Testis (tissue), 3 donors: ENCODE measurements around the gene DDC. TPM values are rescaled to one million over a fixed set of nuclear protein-coding genes. Genes with fewer than 3 reads are reported as not detected.
A peak's percentile ranks its signal among the peaks of the same experiment; 100 is the strongest.

Source experiments
- DNase-seq: peaks from one replicate; pipeline ENCODE4 v3.0.0-alpha.2; 2019
- H3K27ac ChIP-seq, 2 donors: fragments of 200-600 bp; sonication (generic); one replicate each; pipeline ENCODE4 v1.5.1; 2019
- H3K27me3 ChIP-seq: fragments of 200-600 bp; sonication (generic); one replicate; pipeline ENCODE4 v1.5.1; 2019
- H3K36me3 ChIP-seq: fragments of 200-600 bp; sonication (generic); one replicate; pipeline ENCODE4 v1.5.1; 2017; ENCODE audit warnings: low read depth; ENCODE audit errors: missing control alignments
- H3K4me1 ChIP-seq: fragments of 200-600 bp; sonication (generic); one replicate; pipeline ENCODE4 v1.5.1; 2019
- H3K4me3 ChIP-seq, 2 donors: fragments of 200-600 bp; sonication (generic); one replicate each; pipeline ENCODE4 v1.5.1; 2017 to 2019
- H3K9me3 ChIP-seq: fragments of 200-600 bp; sonication (generic); one replicate; pipeline ENCODE4 v1.5.1; 2017
- POLR2A ChIP-seq: fragments of 450-650 bp; IDR thresholded peaks from one replicate; pipeline ENCODE4 v1.6.1; 2017; ENCODE audit warnings: antibody characterized with exemption, mild to moderate bottlenecking, moderate library complexity
- WGBS, 2 donors: methylation state at CpG; one replicate each; pipeline ENCODE4 v1.1.5; 2018; 5-methylcytosine and 5-hydroxymethylcytosine counted together
- intact Hi-C: fragments of 100-400 bp; cut with DNase I; formaldehyde crosslinking; loops from one replicate; pipeline ENCODE4 v1.15.1; 2023; ENCODE audit warnings: low total_unique reads
- polyA plus RNA-seq: library from polyadenylated mRNA; stranded (reverse); fragments of 350-450 nt; fragmentation: Illumina TruSeq; extraction: RNeasy Lipid Tissue Mini Kit (QIAGEN cat#74804); gene quantifications from one replicate; pipeline ENCODE4 v1.2.3, GENCODE V29; 2014; ENCODE audit warnings: low read depth, low replicate concordance; ENCODE audit not compliant: insufficient read depth
- total RNA-seq, 2 donors: library from RNA; depleted of rRNA; stranded (reverse); fragments of >200 nt; gene quantifications; one replicate each; pipeline ENCODE4 v1.2.3, GENCODE V29; 2016
- TF ChIP-seq, protein P1 (sequence below), 3 experiments: fragments of 450-650 bp in 2 of 3; fragments of 200-600 bp in 1 of 3; sonication (generic) in 1 of 3; IDR thresholded peaks; one replicate each; pipeline ENCODE4 v1.5.1; 2016 to 2019; ENCODE audit warnings: antibody characterized with exemption in 3 of 3, mild to moderate bottlenecking in 2 of 3, moderate library complexity in 1 of 3

The DDC gene
- total and polyA plus RNA-seq, 3 donors from 2014 or later = 1.2 to 4.1 (median 3.3) TPM

DNA sequence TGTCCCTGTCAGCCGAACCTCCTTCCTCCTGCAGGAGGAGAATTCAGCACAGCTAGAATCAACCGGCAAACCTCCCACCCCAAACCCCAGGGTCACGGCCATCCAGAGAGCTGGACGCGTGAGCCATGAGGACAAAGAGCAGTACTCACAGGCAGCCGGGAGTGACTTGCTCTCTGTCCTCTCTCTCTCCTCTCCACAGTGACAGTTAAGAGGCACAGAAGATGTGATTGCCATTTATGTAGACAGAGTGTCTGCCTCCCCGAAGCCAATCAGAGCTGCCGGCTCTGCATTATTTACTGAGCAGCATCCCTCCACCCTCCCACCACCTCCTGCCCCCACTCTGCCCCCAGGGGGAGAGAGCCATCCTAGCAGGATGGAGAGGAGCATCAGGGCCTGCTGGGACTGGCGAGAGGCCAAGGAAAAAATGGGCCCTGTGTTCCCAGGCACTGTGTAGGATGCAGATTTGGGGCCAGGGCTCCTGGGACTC lies 4.3 kb downstream of the DDC start:
- DNase-seq = peak; percentile 80
- intact Hi-C loops = no loop called here
- Histone ChIP-seq H3K9me3 (no peaks in the 10 kb centered on the region), H3K4me3 (no peak overlapping the region), H3K27me3 (no peaks in the 10 kb centered on the region), H3K36me3 (no peaks in the 10 kb centered on the region), H3K27ac (no peak overlapping the region), H3K4me1 (peaks cover 19% of the 10 kb centered on the region)
- TF ChIP-seq POLR2A = no peak
- TF ChIP-seq, protein P1, sequence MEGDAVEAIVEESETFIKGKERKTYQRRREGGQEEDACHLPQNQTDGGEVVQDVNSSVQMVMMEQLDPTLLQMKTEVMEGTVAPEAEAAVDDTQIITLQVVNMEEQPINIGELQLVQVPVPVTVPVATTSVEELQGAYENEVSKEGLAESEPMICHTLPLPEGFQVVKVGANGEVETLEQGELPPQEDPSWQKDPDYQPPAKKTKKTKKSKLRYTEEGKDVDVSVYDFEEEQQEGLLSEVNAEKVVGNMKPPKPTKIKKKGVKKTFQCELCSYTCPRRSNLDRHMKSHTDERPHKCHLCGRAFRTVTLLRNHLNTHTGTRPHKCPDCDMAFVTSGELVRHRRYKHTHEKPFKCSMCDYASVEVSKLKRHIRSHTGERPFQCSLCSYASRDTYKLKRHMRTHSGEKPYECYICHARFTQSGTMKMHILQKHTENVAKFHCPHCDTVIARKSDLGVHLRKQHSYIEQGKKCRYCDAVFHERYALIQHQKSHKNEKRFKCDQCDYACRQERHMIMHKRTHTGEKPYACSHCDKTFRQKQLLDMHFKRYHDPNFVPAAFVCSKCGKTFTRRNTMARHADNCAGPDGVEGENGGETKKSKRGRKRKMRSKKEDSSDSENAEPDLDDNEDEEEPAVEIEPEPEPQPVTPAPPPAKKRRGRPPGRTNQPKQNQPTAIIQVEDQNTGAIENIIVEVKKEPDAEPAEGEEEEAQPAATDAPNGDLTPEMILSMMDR (IDR thresholded peaks at IDR 0.05) = no peak
- WGBS, 2 donors = 37 to 42% methylated on average over 8 to 9 of the region's 9 CpGs

DNA sequence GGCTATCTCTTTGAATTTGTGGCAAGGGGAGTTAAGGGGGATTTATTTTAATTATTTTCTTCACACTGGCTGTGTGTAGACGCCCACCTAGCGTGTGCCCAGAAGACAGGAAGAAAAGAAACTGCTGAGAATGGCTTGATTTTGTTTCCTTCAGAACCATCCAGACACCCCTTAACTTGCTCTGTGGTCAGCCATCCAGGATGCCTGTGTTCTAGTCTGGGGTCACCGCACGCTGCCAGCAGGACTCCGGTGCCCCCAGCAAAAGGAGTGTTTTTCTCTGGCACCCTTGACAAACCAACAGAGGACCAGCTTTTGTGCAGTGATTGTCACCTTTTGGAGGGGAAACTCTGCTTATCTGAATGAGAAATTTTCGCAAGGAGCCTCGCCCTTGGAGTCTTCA lies 5.3 kb downstream of the DDC start:
- intact Hi-C loops = no loop called here
- Histone ChIP-seq H3K36me3 (no peaks in the 10 kb centered on the region), H3K27me3 (no peaks in the 10 kb centered on the region), H3K9me3 (no peaks in the 10 kb centered on the region), H3K4me1 (peaks cover 19% of the 10 kb centered on the region), H3K4me3 (no peak overlapping the region), H3K27ac (no peak overlapping the region)
- 82 to 86% methylated on average over 7 of the region's 7 CpGs for WGBS, 2 donors
- TF ChIP-seq, protein P1 (IDR thresholded peaks at IDR 0.05) = no peak
- no peak for TF ChIP-seq POLR2A
- DNase-seq = no peak

DNA sequence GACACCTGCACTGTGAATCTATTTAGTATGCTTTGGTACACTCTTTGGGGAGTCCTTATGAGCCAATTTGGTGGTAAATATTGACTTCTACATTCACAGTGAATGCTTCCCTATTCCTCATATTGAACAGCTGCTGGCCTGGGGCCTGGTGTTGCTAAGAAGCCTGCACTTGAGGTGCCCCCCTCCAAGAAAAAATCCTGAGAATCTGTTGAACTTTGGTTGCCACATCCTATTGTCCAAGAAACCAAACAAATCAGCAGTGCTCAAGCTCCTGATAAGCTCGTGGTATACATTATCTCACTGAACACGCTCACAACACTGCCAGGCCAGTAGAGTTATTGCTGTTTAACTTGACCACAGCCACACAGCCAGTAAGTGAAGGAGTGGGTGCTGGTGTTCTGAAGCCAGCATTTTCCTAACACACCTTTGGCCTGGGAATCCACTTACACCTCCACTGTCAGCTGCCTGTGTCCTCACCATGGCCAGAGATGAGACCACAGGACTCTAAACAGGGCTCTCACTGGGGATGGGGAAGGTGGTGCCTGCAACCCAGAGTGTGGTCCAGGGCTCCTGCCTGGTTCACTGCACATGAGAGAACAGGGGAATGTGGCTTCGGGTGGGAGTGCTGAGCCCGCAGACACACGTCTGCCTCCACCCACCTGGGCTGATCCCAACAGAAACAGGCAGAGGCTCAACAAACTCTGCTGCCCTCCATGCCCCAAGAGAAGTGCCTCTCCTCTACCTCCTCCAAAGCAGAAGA lies 6.7 kb downstream of the DDC start:
- Histone ChIP-seq H3K27ac (no peak overlapping the region), H3K27me3 (no peaks in the 10 kb centered on the region), H3K4me3 (no peak overlapping the region), H3K4me1 (peaks cover 19% of the 10 kb centered on the region), H3K36me3 (no peaks in the 10 kb centered on the region), H3K9me3 (no peaks in the 10 kb centered on the region)
- no peak for DNase-seq
- WGBS, 2 donors = 64 to 83% methylated on average over 5 of the region's 5 CpGs
- TF ChIP-seq, protein P1 (IDR thresholded peaks at IDR 0.05) = no peak
- TF ChIP-seq POLR2A = no peak
- intact Hi-C loops = no loop called here

DNA sequence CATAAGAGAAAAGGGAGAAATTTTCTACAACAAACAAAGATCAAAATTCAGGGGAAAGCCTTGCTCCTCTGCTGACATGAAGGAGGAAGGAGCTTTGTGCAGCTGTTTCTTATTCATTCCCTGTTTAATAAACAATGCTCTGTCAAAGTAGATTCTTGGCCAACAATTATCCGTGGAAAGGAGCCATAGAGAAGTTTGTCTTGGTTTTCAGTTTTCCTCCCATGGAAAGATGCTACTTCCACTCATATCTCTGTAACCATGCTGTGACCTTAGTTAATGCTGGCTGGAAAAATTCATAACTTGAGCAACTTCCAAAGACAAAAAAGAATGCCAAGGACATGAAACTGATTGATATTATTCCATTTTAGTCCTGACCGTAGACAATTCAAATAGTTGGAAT lies 8.1 kb downstream of the DDC start:
- Histone ChIP-seq H3K27me3 (no peaks in the 10 kb centered on the region), H3K9me3 (no peaks in the 10 kb centered on the region), H3K4me1 (peaks cover 15% of the 10 kb centered on the region), H3K36me3 (no peaks in the 10 kb centered on the region), H3K27ac (no peak overlapping the region), H3K4me3 (no peak overlapping the region)
- DNase-seq = no peak
- no peak for TF ChIP-seq POLR2A
- TF ChIP-seq, protein P1 (IDR thresholded peaks at IDR 0.05) = no peak
- WGBS, 2 donors = 33 to 37% methylated on average over 2 of the region's 2 CpGs
- intact Hi-C loops = no loop called here
